ENCODE results near the gene DENND11. TPM values are rescaled to one million over a fixed set of nuclear protein-coding genes. Genes with fewer than 3 reads are reported as not detected.

DENND11 gene
- total RNA-seq = 9.1 TPM
- long read RNA-seq, full-length matches to known transcripts = 4 of 13 reads
- long read RNA-seq, partial matches to known transcripts = 3 of 13 reads
- long read RNA-seq, other reads (novel, unspliced or antisense) = 6 of 13 reads

- ATAC-seq = peak; percentile 78
- peak; percentile 78 for DNase-seq (ENCODE audit: missing footprints)
- intact Hi-C loops (cut with DNase I) = loop anchor here (10.0 kb wide), 1 partner anchor 47 kb away; no protein-coding TSS in a partner anchor
Measured at GRCh38 chr7:141702047-141702567, at the start of gene DENND11. TSS of gene DENND11 (minus strand) at chr7:141702166. CDS start at chr7:141702153, 13 bp downstream.

- no peak for ATAC-seq
- no peak for DNase-seq (ENCODE audit: missing footprints)
- intact Hi-C loops (cut with DNase I) = no loop called here
Measured at GRCh38 chr7:141748396-141748795, 46.4 kb upstream of the DENND11 start.

- intact Hi-C loops (cut with DNase I) = no loop called here
Measured at GRCh38 chr7:141744131-141744530, 42.2 kb upstream of the DENND11 start.

GRCh38 chr7:141742229-141742628 is 40.3 kb upstream of the DENND11 start:
- ATAC-seq (no peak), DNase-seq (ENCODE audit: missing footprints) (no peak)
- intact Hi-C loops (cut with DNase I) = no loop called here

More at GRCh38 chr7:141744131-141744530, 42.2 kb upstream of the DENND11 start:
- DNase-seq (ENCODE audit: missing footprints) (no peak), ATAC-seq (no peak)

- ATAC-seq (no peak), DNase-seq (ENCODE audit: missing footprints) (no peak)
- intact Hi-C loops (cut with DNase I) = no loop called here
Measured at GRCh38 chr7:141739250-141739649, 37.3 kb upstream of the DENND11 start.

GRCh38 chr7:141738592-141739013 is 36.6 kb upstream of the DENND11 start:
- DNase-seq (ENCODE audit: missing footprints) (no peak), ATAC-seq (no peak)
- intact Hi-C loops (cut with DNase I) = loop anchor here (1.0 kb wide), 1 partner anchor 84 kb away; no protein-coding TSS in a partner anchor

- intact Hi-C loops (cut with DNase I) = loop anchor here (1.0 kb wide), 1 partner anchor 84 kb away; no protein-coding TSS in a partner anchor
- peak; percentile 94 for DNase-seq (ENCODE audit: missing footprints)
- peak; percentile 98 for ATAC-seq
Measured at GRCh38 chr7:141737836-141738591, 36.0 kb upstream of the DENND11 start, which contains the start of gene SSBP1. TSS of gene SSBP1 (plus strand) at chr7:141738358. CDS start at chr7:141739167, 809 bp downstream.

GRCh38 chr7:141737118-141737835 is 35.3 kb upstream of the DENND11 start:
- DNase-seq (ENCODE audit: missing footprints) (no peak), ATAC-seq (no peak)
- intact Hi-C loops (cut with DNase I) = no loop called here

- intact Hi-C loops (cut with DNase I) = no loop called here
- DNase-seq (ENCODE audit: missing footprints) = no peak
- ATAC-seq = peak; percentile 60
Measured at GRCh38 chr7:141731476-141732149, 29.6 kb upstream of the DENND11 start.

GRCh38 chr7:141729020-141729419 is 27.1 kb upstream of the DENND11 start:
- ATAC-seq (no peak), DNase-seq (ENCODE audit: missing footprints) (no peak)
- intact Hi-C loops (cut with DNase I) = no loop called here

GRCh38 chr7:141722529-141722928 is 20.6 kb upstream of the DENND11 start:
- intact Hi-C loops (cut with DNase I) = no loop called here
- DNase-seq (ENCODE audit: missing footprints) (no peak), ATAC-seq (no peak)

GRCh38 chr7:141717450-141717849 is 15.5 kb upstream of the DENND11 start:
- intact Hi-C loops (cut with DNase I) = no loop called here
- ATAC-seq = no peak

GRCh38 chr7:141715794-141716689 is 14.1 kb upstream of the DENND11 start:
- ATAC-seq = no peak
- intact Hi-C loops (cut with DNase I) = no loop called here
- no peak for DNase-seq (ENCODE audit: missing footprints)

More at GRCh38 chr7:141717450-141717849, 15.5 kb upstream of the DENND11 start:
- DNase-seq (ENCODE audit: missing footprints) = no peak

GRCh38 chr7:141715018-141715417 is 13.1 kb upstream of the DENND11 start:
- intact Hi-C loops (cut with DNase I) = no loop called here
- no peak for DNase-seq (ENCODE audit: missing footprints)
- ATAC-seq = no peak

GRCh38 chr7:141714571-141714970 is 12.6 kb upstream of the DENND11 start:
- no peak for DNase-seq (ENCODE audit: missing footprints)
- intact Hi-C loops (cut with DNase I) = no loop called here
- ATAC-seq = no peak

- ATAC-seq (no peak), DNase-seq (ENCODE audit: missing footprints) (no peak)
- intact Hi-C loops (cut with DNase I) = no loop called here
Measured at GRCh38 chr7:141713890-141714289, 11.9 kb upstream of the DENND11 start.

GRCh38 chr7:141712603-141713255 is 10.8 kb upstream of the DENND11 start:
- DNase-seq (ENCODE audit: missing footprints) = no peak
- ATAC-seq = no peak
- intact Hi-C loops (cut with DNase I) = no loop called here

All from Right ventricle myocardium inferior (tissue), 1 donor.